K562 (cell line): ENCODE measurements around the gene MZB1. TPM values are rescaled to one million over a fixed set of nuclear protein-coding genes. Genes with fewer than 3 reads are reported as not detected.

Experiments
- ATAC-seq: fragments of 200-7000 bp; cut with Tn5 transposase; 3 replicates; pipeline ENCODE4 v1.9.1; 2020; ENCODE audit warnings: moderate library complexity
- BruUV-seq: library from RNA; stranded (reverse); fragments of 400-500 nt; replicated peaks from 2 replicates; lab custom pipeline; 2021; lab: Mats Ljungman, UMichigan
- CTCF ChIA-PET: fragments of 300-600 bp; formaldehyde crosslinking; extraction: SDS; loops from one replicate; lab custom pipeline; 2021; ENCODE audit warnings: low intra/inter-chr PET ratio; lab: Yijun Ruan, JAX
- POLR2A ChIA-PET: fragments of 300-600, 350-650 bp; sonication (Branson Sonifier 250); formaldehyde crosslinking; extraction: SDS; loops from one replicate; lab custom pipeline; 2021; ENCODE audit warnings: antibody characterized with exemption, inconsistent platforms; lab: Yijun Ruan, JAX
- DNase-seq, 4 experiments: peaks; one replicate each; pipeline versions ENCODE4 v3.0.0 to v3.0.0-alpha.2; 2011 to 2018; ENCODE audit warnings: low spot score in 3 of 4, mixed read lengths in 3 of 4; ENCODE audit errors: extremely low read depth in 1 of 4
- FAIRE-seq: peaks from 2 replicates; lab custom pipeline; 2011; peaks lifted over from hg19 to GRCh38; lab: Jason Lieb, UNC
- H2AFZ ChIP-seq: 2 replicates; pipeline ENCODE4 v1.6.0; 2011; ENCODE audit warnings: low read depth, low read length, control low read depth, inconsistent platforms
- H3K27ac ChIP-seq: fragments of 200-600 bp; 3 replicates; pipeline ENCODE4 v1.8.0; 2011; ENCODE audit warnings: low read depth, mild to moderate bottlenecking, control low read depth, inconsistent platforms, low read length, moderate library complexity, mixed read lengths; ENCODE audit errors: extremely low read depth
- H3K27me3 ChIP-seq, 2 experiments: fragments of 300-600 bp in 1 of 2; 2 replicates in 1 of 2; 3 replicates in 1 of 2; pipeline versions ENCODE4 v1.6.0 to v1.8.0; 2011; ENCODE audit warnings: inconsistent platforms in 2 of 2, low read length in 2 of 2, mild to moderate bottlenecking in 1 of 2, mixed read lengths in 1 of 2, moderate library complexity in 1 of 2; ENCODE audit not compliant: control insufficient read depth in 2 of 2, insufficient read depth in 2 of 2
- H3K36me3 ChIP-seq: fragments of 300-600 bp; 3 replicates; pipeline ENCODE4 v1.8.0; 2011; ENCODE audit warnings: mild to moderate bottlenecking, low read length, inconsistent platforms; ENCODE audit not compliant: control insufficient read depth, insufficient read depth
- H3K4me1 ChIP-seq, 2 experiments: fragments of 200-600 bp in 1 of 2; replicated peaks in 1 of 2; 2 replicates in 1 of 2; 3 replicates in 1 of 2; pipeline versions ENCODE4 v1.5.1 to v1.8.0; 2011; ENCODE audit warnings: inconsistent platforms in 2 of 2, low read length in 2 of 2, mild to moderate bottlenecking in 1 of 2, mixed read lengths in 1 of 2, moderate library complexity in 1 of 2; ENCODE audit not compliant: control insufficient read depth in 2 of 2, insufficient read depth in 2 of 2
- H3K4me2 ChIP-seq: 2 replicates; pipeline ENCODE4 v1.6.1; 2011; ENCODE audit warnings: low read length, control low read depth, inconsistent platforms, mixed read lengths; ENCODE audit not compliant: insufficient read depth
- H3K4me3 ChIP-seq: fragments of 200-600 bp; sonication (generic), shearing (Covaris generic); 2 replicates; pipeline ENCODE4 v1.5.1; 2016; ENCODE audit warnings: control low read depth, inconsistent platforms
- H3K79me2 ChIP-seq: fragments of 200-600 bp; 3 replicates; pipeline ENCODE4 v1.8.0; 2011; ENCODE audit warnings: low read length, inconsistent platforms; ENCODE audit not compliant: control insufficient read depth, insufficient read depth
- H3K9ac ChIP-seq, 2 experiments: 2 replicates each; pipeline versions ENCODE4 v1.6.0 to v1.6.1; 2011; ENCODE audit warnings: low read depth in 2 of 2, low read length in 2 of 2, control low read depth in 1 of 2, inconsistent platforms in 1 of 2, mild to moderate bottlenecking in 1 of 2, mixed read lengths in 1 of 2; ENCODE audit not compliant: insufficient read depth in 1 of 2
- H3K9me1 ChIP-seq: one replicate; pipeline ENCODE4 v1.6.0; 2011; ENCODE audit warnings: inconsistent platforms, mild to moderate bottlenecking, low read length, moderate library complexity; ENCODE audit not compliant: control insufficient read depth, insufficient read depth
- H3K9me3 ChIP-seq: replicated peaks from 2 replicates; pipeline ENCODE4 v1.5.1; 2011; ENCODE audit warnings: low read depth, low read length, inconsistent platforms; ENCODE audit not compliant: control insufficient read depth, insufficient read depth
- H4K20me1 ChIP-seq: replicated peaks from 2 replicates; pipeline ENCODE4 v1.6.1; 2011; ENCODE audit warnings: low read length, inconsistent platforms, mixed read lengths; ENCODE audit not compliant: control insufficient read depth, insufficient read depth
- CCNT2 ChIP-seq: IDR thresholded peaks from 2 replicates; pipeline ENCODE4 v1.6.1; 2011; ENCODE audit warnings: borderline replicate concordance, low read depth, mild to moderate bottlenecking, moderate library complexity, mixed read lengths, low read length; ENCODE audit not compliant: insufficient read length; ENCODE audit errors: extremely low read depth
- MCM3 ChIP-seq: fragments of 450-650 bp; IDR thresholded peaks from 2 replicates; pipeline ENCODE4 v1.6.1; 2016
- NELFE ChIP-seq: IDR thresholded peaks from 2 replicates; pipeline ENCODE4 v1.6.1; 2011; ENCODE audit warnings: mild to moderate bottlenecking; ENCODE audit not compliant: insufficient read depth, insufficient read length
- PYGO2 ChIP-seq: fragments of 450-650 bp; IDR thresholded peaks from 2 replicates; pipeline ENCODE4 v1.6.1; 2016; ENCODE audit warnings: mild to moderate bottlenecking, missing genetic modification characterization, moderate library complexity, missing compliant biosample characterization
- TAF1 ChIP-seq: IDR thresholded peaks from 2 replicates; pipeline ENCODE4 v1.6.1; 2011; ENCODE audit warnings: mild to moderate bottlenecking, low read length, moderate library complexity; ENCODE audit not compliant: insufficient read depth, control insufficient read depth, severe bottlenecking; ENCODE audit errors: extremely low read depth
- TEAD1 ChIP-seq, 2 experiments: fragments of 450-650 bp in 1 of 2; sonication (generic) in 1 of 2; formaldehyde crosslinking; IDR thresholded peaks; 2 replicates each; pipeline versions ENCODE4 v1.4.0 to v1.8.0; 2020 to 2022; ENCODE audit warnings: mild to moderate bottlenecking in 2 of 2, missing genetic modification reagents in 1 of 2
- WGBS: fragments of 100-300 bp; shearing (Covaris generic); methylation state at CpG from one replicate; pipeline ENCODE4 v1.1.6; 2016; ENCODE audit warnings: low coverage, mixed read lengths; ENCODE audit not compliant: insufficient coverage; ENCODE audit errors: missing lambda C conversion rate; 5-methylcytosine and 5-hydroxymethylcytosine counted together
- in situ Hi-C: fragments of 300-500 bp; cut with MboI; formaldehyde crosslinking; loops from 4 replicates; pipeline ENCODE4 v1.15.0; 2018; ENCODE audit warnings: inconsistent platforms, mixed read lengths
- intact Hi-C: fragments of 100-400 bp; cut with micrococcal nuclease; formaldehyde crosslinking; loops from 2 replicates; pipeline ENCODE4 v1.14.2; 2022
- polyA plus RNA-seq, 8 experiments: library from polyadenylated mRNA; depleted of rRNA in 4 of 8; stranded (reverse) in 5 of 8; unstranded in 3 of 8; fragments of >200 nt; fragmentation: Nextera tagmentation in 2 of 8; fragmentation: Illumina TruSeq in 1 of 8; extraction: Ambion mirVana in 2 of 8; extraction: Trizol in 1 of 8; gene quantifications; 2 replicates each; pipeline versions ENCODE4 v1.2.1 to v1.2.3, GENCODE V29; 2011 to 2014; ENCODE audit warnings: inconsistent platforms in 1 of 8, missing spikeins in 1 of 8
- total RNA-seq, 7 experiments: library from RNA; depleted of rRNA in 6 of 7; stranded (reverse); fragments of >200 nt in 6 of 7; fragmentation: Illumina TruSeq in 2 of 7; extraction: Trizol in 2 of 7; gene quantifications; 2 replicates each; pipeline versions ENCODE4 v1.2.1 to v1.2.3, GENCODE V29; 2011 to 2021; ENCODE audit warnings: low replicate concordance in 1 of 7
- TF ChIP-seq, protein P1 (sequence below): fragments of 250-450 bp; sonication (Bioruptor Pico); IDR thresholded peaks from 2 replicates; pipeline ENCODE4 v1.8.0; 2022; ENCODE audit warnings: inconsistent platforms

The MZB1 gene
- total and polyA plus RNA-seq, 9 of the 15 experiments (the other 6 are each of a cell fraction or from before 2014, with no cell fraction given) = 0.13 to 0.31 TPM; not detected in 7

DNA sequence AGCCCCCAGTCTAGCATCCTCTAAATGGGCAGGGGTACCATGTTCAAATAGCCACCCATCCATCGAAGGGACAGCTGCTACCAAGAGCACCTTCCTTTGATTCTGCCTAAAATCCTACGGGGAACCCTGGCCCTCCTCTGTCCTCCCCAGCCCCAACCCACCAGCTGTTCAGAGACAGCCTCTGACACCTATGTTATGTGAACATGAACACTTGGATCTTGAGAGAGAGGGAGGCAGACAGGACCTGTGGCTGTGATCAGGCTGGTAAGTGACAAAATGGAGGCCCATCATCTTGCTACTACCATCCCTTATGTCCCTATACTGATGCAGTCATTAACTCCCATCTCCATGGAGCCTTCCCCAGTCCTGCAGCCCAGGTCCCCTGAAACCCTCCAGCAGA is 14.8 kb downstream of the MZB1 start:
- CTCF ChIA-PET = no interaction called here
- Histone ChIP-seq H3K9me3 (no peaks in the 10 kb centered on the region), H3K9ac (no peak overlapping the region), H4K20me1 (no peaks in the 10 kb centered on the region), H3K27ac (no peak overlapping the region), H3K79me2 (no peaks in the 10 kb centered on the region), H3K4me1 (peaks cover 0 to 14% of the 10 kb centered on the region in 2 experiments; a peak in 2 of 5 replicates), H3K4me3 (no peak overlapping the region), H3K4me2 (no peak overlapping the region), H2AFZ (no peak overlapping the region), H3K36me3 (peaks cover 14% of the 10 kb centered on the region; the same call in 2 of the 3 replicates), H3K27me3 (no peaks in the 10 kb centered on the region), H3K9me1 (no peaks in the 10 kb centered on the region)
- TF ChIP-seq MCM3 (no peak), TEAD1 (CRISPR knock-in tag; IDR thresholded peaks at IDR 0.05) (0 out of 4 replicates have a peak, but pooled peaks of 1 of the 2 experiments have one; percentile 29)
- no TSS peak for BruUV-seq
- 28% methylated on average over 2 of the region's 2 CpGs for WGBS
- ATAC-seq (no peak; the same call in 2 of the 3 replicates), FAIRE-seq (no peak), DNase-seq (no peak)
- intact Hi-C loops (no loop called here), in situ Hi-C loops (no loop called here)
- POLR2A ChIA-PET = interaction anchor here (0.6 to 0.9 kb wide), 2 partner anchors 11 to 34 kb away, joined by 3 read pairs; no protein-coding TSS in a partner anchor

DNA sequence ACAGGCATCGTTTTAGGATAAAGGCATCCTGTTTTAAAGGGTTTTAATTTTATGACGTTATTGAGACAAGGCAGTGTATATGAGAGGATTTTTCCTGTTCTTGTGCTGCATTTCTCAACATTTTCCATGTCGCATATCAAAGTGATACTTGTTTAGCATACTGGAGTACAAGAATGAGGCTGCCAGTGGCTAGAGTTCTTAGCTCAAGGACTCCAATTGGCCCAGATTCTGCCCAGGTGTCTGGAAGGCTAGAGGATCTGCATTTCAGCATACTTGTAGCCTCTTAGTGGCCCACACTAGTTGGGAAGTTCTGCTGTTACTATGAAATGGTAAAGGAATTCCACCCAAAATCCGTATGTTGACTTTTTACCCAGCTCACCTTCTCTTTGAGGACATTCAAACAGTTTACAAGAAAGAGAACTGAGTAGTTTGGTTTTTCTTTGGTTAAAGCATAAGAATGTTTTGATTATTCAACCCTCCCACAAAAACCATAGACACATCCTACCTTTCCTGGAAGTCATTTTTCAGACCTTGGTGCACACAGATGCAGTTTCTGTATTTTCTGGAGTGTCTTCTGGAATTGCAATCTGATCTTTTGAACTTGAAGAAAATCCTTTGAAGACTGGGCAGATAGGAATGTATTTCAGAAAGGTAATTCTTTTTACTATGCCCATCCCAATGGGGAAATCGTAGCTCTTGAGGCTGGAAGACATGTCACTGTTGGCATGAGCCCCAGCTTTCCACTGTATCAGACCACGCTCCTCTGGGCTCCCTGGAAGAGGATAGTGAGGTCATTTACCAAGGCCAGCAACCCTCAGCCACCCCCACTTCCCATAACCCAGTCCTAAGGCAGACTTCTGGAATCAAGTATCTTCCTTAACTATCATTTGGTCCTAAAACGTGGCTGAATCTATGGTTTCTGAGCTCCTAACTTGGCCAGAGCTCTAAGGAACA is 18.0 kb downstream of the MZB1 start:
- H4K20me1 ChIP-seq = peaks cover under 1% of the 10 kb centered on the region; the same call in 1 of the 2 replicates
- ATAC-seq = no peak

More for the DNA sequence above, 18.0 kb downstream of the MZB1 start:
- H3K4me3 ChIP-seq = no peak overlapping the region
- H3K4me2 ChIP-seq = no peak overlapping the region
- H3K36me3 ChIP-seq = peaks cover 40% of the 10 kb centered on the region
- 70% methylated on average over 7 of the region's 7 CpGs for WGBS
- FAIRE-seq = no peak
- no peaks in the 10 kb centered on the region for H3K4me1 ChIP-seq
- H3K9me1 ChIP-seq = no peaks in the 10 kb centered on the region
- no peaks in the 10 kb centered on the region for H3K27me3 ChIP-seq
- no peak overlapping the region for H3K9ac ChIP-seq
- TF ChIP-seq CCNT2 (no peak), NELFE (no peak), TAF1 (no peak), PYGO2 (tag) (no peak)
- TF ChIP-seq, protein P1, sequence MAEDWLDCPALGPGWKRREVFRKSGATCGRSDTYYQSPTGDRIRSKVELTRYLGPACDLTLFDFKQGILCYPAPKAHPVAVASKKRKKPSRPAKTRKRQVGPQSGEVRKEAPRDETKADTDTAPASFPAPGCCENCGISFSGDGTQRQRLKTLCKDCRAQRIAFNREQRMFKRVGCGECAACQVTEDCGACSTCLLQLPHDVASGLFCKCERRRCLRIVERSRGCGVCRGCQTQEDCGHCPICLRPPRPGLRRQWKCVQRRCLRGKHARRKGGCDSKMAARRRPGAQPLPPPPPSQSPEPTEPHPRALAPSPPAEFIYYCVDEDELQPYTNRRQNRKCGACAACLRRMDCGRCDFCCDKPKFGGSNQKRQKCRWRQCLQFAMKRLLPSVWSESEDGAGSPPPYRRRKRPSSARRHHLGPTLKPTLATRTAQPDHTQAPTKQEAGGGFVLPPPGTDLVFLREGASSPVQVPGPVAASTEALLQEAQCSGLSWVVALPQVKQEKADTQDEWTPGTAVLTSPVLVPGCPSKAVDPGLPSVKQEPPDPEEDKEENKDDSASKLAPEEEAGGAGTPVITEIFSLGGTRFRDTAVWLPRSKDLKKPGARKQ (CRISPR knock-in tag) = no peak
- TF ChIP-seq, all 486 proteins: peak for 0
- intact Hi-C loops (no loop called here), in situ Hi-C loops (no loop called here)
- CTCF ChIA-PET = no interaction called here
- no peaks in the 10 kb centered on the region for H3K9me3 ChIP-seq
- POLR2A ChIA-PET = interaction anchor here (0.6 to 2.4 kb wide), 8 partner anchors 10 to 412 kb away, joined by 3 to 8 read pairs (median 4); partner anchors contain the start of genes DNAJC18, PAIP2 and UBE2D2
- H3K27ac ChIP-seq = no peak overlapping the region
- TSS peak; percentile 7 for BruUV-seq
- DNase-seq = no peak
- H2AFZ ChIP-seq = no peak overlapping the region
- H3K79me2 ChIP-seq = no peaks in the 10 kb centered on the region
